ENCODE results near the gene NDUFA13.

- TF ChIP-seq ZNF423 (tag by site-specific recombination; IDR thresholded peaks at IDR 0.05) (no peak), REPIN1 (tag by site-specific recombination; IDR thresholded peaks at IDR 0.05; ENCODE audit: low read depth) (no peak), ZNF354C (tag by site-specific recombination; IDR thresholded peaks at IDR 0.05; ENCODE audit: borderline replicate concordance, low read depth) (no peak), ZNF2 (tag by site-specific recombination; IDR thresholded peaks at IDR 0.05) (no peak), CTCF (tag by site-specific recombination; IDR thresholded peaks at IDR 0.05) (no peak), REST (tag by site-specific recombination; IDR thresholded peaks at IDR 0.05) (no peak), ZNF76 (tag by site-specific recombination; IDR thresholded peaks at IDR 0.05; ENCODE audit: borderline replicate concordance, low read depth) (no peak), ZNF175 (tag by site-specific recombination; IDR thresholded peaks at IDR 0.05) (no peak), ZBTB10 (tag by site-specific recombination; IDR thresholded peaks at IDR 0.05) (no peak)
These were observed 51.4 kb downstream of the NDUFA13 start for GRCh38 chr19:19567391-19567790.
